Left ventricle myocardium superior (tissue), 1 donor: Measurements from ENCODE around the gene NDRG3. TPM values are rescaled to one million over a fixed set of nuclear protein-coding genes. Genes with fewer than 3 reads are reported as not detected.
"Not testable (repeated sequence)": the region's sequence is repeated elsewhere in the genome, so short reads cannot be mapped to it uniquely, and the experiment has no call there.

Experiments used
- ATAC-seq: fragments of 200-7000 bp; cut with Tn5 transposase; one replicate; pipeline ENCODE4 v1.9.1; 2020; ENCODE audit warnings: mild to moderate bottlenecking, moderate library complexity
- DNase-seq: peaks from one replicate; pipeline ENCODE4 v3.0.0-alpha.2; 2020
- intact Hi-C: fragments of 100-400 bp; cut with micrococcal nuclease; formaldehyde crosslinking; loops from one replicate; pipeline ENCODE4 v1.11.0; 2022
- total RNA-seq: library from RNA; stranded (reverse); fragmentation: NEBNext Ultra II Directional; extraction: Animal tissue kit (Norgen Biotek cat#: 25700); gene quantifications from one replicate; pipeline ENCODE4 v1.2.1, GENCODE V29; 2021
- donor health status: DM: no; HTN: yes; CAD: no; lungs with severe emphysema.

Gene NDRG3
- total RNA-seq, 1 donor from 2014 or later, result 35.7 TPM

DNA sequence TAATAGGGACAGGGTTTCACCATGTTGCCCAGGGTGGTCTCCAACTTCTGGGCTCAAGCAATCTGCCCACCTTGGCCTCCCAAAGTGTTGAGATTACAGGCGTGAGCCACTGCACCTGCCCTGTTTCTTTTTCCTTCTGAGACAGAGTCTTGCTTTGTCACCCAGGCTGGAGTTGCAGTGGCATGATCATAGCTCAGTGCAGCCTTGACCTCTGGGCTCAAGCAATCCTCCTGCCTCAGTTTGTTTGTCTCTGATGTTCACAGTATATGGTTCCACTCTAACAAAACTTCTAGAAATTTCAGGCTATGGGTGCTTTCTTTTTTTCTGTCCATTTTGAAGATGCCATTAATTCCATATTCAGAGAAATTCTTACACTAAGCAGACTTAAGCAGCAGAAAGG lies 33.1 kb downstream of the NDRG3 start:
- no peak for DNase-seq
- no peak for ATAC-seq
- intact Hi-C loops, result no loop called here

DNA sequence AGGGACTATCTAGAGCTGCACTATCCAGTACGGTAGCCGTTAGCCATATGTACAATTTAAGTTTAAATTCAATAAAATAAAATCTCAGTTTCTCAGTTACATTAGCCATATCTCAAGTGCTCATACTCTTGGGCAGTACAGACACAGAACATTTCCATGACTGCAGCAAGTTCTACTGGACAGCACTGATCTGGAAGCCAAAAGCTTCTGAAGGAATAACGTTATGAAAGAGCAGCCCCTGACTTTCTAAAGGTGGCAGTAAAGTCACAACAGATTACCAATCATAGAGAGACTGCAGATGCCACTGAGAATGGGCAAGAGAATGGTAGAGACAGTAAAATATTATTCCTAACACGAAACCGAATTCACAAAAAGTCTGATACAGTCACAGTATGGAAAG lies 36.8 kb downstream of the NDRG3 start:
- no peak for DNase-seq
- intact Hi-C loops, result no loop called here
- peak; percentile 83 for ATAC-seq

DNA sequence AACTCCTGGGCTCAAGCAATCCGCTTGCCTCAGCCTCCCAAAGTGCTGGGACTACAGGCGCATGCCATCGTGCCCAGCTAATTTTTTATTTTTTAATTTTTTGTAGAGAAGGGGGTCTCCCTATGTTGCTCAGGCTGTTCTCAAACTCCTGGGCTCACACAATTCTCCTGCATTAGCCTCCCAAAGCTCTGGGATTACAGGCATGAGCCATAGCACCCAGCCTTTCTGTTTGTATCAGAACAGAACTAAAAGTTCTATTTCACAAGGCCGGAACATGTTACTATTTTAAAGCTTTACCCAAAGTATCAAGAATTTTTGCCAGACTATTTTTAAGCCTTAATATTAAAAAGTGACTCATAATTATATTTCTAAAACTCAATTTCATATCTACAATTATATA lies 42.4 kb downstream of the NDRG3 start:
- no peak for DNase-seq
- no peak for ATAC-seq
- intact Hi-C loops, result no loop called here

DNA sequence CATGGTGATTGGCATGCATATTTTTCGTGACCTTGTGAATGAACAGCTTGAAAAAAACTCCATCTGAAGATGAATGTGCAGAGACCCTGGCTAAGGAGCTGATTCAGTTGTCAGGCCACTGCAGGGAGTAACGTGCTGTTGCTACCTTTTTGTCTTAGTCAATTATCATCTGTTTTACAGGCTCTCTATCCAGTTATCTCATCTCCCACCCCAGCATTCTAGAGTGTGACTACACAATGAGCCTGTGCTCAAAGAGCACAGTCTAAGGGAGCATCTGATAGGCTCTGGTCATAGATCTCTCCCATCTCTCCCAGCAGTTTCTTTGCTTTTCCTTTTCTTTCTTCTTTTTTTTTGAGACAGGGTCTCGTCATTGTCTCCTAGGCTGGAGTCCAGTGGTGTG lies 45.5 kb downstream of the NDRG3 start:
- intact Hi-C loops, result no loop called here
- no peak for ATAC-seq

GRCh38 chr20:36695467-36695866 lies 50.4 kb downstream of the NDRG3 start:
- DNase-seq, intact Hi-C loops, ATAC-seq: not testable (repeated sequence)

More for the DNA sequence above, 45.5 kb downstream of the NDRG3 start:
- DNase-seq, result no peak

DNA sequence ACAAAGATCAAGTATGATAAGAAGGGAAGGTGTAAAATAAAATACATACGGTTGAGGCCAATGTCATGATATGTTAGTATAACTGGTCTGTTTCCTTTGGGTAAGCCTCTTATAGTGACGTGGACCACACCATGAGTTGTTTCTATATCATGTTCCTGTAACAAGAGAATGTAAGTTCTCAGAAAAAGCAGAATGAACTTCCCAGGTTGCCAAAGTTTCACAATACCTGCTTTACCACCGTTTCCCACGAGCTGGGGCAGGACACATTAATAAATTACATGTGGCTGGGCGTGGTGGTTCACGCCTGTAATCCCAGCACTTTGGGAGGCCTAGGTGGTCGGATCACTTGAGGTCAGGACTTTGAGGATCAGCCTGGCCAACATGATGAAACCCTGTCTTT lies 57.3 kb downstream of the NDRG3 start:
- no peak for DNase-seq
- no peak for ATAC-seq
- intact Hi-C loops, result no loop called here

- ATAC-seq (peak; percentile 62), DNase-seq (no peak)
- intact Hi-C loops, result no loop called here
These were observed 58.0 kb downstream of the NDRG3 start for GRCh38 chr20:36687850-36688249.

DNA sequence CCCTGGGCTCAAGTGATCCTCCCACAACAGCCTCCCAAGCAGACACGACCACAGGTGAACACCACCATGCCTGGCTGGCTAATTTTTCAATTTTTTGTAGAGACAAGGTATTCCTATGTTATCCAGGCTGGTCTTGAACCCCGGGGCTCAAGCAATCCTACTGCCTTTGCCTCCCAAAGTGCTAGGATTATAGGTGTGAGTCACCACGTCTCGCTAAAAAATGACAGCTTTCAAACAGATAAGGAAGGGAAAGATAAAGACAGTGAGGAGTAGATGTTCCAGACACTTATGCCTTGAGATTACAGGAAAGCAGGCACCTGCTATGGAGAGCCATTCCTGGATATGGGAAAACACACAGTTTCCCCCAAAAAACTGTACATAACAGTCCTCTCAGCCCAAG lies 58.9 kb downstream of the NDRG3 start:
- intact Hi-C loops, result no loop called here
- no peak for ATAC-seq
- DNase-seq, result no peak

DNA sequence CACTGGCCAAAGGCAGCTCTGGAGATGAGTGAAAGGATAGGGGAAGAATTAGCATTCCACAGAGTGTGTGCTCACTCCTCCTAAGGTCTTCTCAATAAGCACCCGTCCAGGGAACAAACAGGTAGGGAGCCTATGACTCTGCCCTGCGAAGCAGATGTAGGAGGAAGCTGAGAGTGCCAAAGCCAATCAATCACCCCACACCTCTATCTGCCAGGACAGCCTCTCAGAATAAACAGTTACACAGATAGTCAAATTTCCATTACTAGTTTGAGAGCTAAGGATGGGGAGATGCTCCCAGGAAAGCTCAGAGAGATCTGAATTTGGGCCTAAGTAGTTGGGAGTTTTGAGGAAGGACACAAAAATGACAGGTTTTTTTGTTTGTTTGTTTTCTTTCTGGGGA lies 59.4 kb downstream of the NDRG3 start:
- DNase-seq (no peak), ATAC-seq (peak; percentile 89)
- intact Hi-C loops, result no loop called here

DNA sequence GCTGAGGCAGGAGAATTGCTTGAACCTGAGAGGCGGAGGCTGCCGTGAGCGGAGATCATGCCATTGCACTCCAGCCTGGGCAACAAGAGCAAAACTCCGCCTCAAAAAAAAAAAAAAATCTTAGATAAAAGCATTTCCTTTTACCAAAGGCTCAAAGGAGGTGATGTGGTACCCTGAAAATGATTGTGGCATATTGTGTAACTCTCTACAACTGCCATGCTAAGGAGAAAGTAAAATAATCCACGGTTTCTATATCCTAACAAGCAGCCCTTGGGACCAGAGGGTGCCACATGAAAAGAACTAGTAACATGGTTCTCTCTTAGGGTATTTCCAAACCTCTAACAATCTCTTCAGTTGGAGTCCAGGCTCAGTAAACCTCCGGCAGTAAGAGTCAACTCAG lies 61.1 kb downstream of the NDRG3 start:
- DNase-seq, result no peak
- intact Hi-C loops, result no loop called here
- no peak for ATAC-seq

GRCh38 chr20:36682311-36682710 lies 63.6 kb downstream of the NDRG3 start:
- intact Hi-C loops, result no loop called here
- no peak for ATAC-seq
- no peak for DNase-seq

DNA sequence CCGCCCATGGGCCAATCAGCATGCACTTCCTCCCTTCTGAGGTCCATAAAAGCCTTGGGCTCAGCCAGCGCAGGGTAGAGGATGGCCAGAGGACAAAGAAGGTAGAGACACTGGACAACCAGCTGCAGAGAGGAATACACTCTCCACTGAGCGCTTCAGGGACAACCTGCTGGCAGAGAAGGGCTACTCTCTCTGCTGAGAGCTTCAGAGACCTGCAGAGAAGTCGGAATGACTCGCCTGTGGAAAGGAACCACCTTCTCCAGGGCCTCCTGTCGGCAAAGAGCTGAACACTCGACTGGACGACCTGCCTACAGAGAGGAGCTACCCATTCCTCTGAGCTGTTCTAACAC lies 68.5 kb downstream of the NDRG3 start:
- DNase-seq, result no peak
- ATAC-seq, result no peak
- intact Hi-C loops, result no loop called here

GRCh38 chr20:36676701-36677421 lies 69.0 kb downstream of the NDRG3 start:
- no peak for ATAC-seq

DNA sequence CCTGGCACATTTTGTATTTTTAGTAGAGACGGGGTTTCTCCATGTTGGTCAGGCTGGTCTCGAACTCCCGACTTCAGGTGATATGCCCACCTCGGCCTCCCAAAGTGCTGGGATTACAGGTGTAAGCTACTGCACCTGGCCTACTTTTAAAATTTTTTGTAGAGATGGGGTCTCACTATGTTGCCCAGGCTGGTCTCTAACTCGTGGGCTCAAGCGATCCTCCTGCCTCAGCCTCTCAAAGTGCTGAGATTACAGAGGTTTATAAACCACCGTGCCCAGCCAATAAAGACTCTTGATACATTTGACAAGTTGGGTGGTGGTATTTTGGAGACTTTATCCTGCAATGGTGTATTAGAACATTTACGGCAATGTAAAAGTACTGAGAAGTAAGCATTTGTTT lies 70.3 kb downstream of the NDRG3 start:
- ATAC-seq, DNase-seq, intact Hi-C loops: not testable (repeated sequence)

More at GRCh38 chr20:36676701-36677421, 69.0 kb downstream of the NDRG3 start:
- no peak for DNase-seq
- intact Hi-C loops, result no loop called here

DNA sequence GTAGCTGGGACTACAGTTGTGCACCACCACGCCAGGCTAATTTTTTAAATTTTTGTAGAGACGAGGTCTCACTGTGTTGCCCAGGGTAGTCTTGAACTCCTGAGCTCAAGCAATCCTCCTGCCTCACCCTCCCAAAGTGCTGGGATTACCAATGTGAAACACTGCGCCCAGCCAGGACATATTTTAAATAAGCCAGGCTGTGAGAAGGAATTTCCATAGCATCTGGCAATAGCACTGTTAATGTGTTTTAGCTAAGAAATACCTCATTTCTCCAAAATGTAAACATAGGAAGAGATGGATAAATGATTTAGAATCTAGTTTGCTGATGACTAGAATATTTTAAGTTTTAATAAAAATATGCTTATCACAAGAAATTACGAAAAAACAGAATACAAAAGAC lies 72.9 kb downstream of the NDRG3 start:
- intact Hi-C loops, result no loop called here
- ATAC-seq, result no peak
- DNase-seq, result no peak

- ATAC-seq (no peak), DNase-seq (no peak)
- intact Hi-C loops, result no loop called here
These were observed 75.1 kb downstream of the NDRG3 start for GRCh38 chr20:36670665-36671357.

GRCh38 chr20:36666181-36666740 lies 79.6 kb downstream of the NDRG3 start:
- intact Hi-C loops, result no loop called here
- no peak for ATAC-seq
- no peak for DNase-seq

DNA sequence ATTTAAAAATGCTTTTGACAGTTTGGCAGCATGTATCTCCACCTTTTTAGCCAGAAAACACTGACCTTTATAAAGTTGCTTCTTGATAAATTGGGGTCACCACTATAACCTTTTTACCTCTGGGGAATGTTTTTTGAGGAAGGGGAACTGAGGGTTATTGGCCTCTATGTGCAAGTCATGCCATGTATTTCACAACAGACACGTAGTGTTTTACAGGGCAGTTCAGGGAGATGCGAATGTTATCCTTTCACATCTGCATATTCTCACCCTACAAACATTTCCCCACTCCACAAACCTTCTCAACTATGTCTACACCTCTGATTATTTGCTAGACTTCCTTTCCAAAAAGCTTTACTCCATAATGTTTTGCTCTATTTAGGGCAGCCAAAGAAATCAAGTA lies 82.9 kb downstream of the NDRG3 start:
- DNase-seq (no peak), ATAC-seq (no peak)
- intact Hi-C loops, result no loop called here

DNA sequence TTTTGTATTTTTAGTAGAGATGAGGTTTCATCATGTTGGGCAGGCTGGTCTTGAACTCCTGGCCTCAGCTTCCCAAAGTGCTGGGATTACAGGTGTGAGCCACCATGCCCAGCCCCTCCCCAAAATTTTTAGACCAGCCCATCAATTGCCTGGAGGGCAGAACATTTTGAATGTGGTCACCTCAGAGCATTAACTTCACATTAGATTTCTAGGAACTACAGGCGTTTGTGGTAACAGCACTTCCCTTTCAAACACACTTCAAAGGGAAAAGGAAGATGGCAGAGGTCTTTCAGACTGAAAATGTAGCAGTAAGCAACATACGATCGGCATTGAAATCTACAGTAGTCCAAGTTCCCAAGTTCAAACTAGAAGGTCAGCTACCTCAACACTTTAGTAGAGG lies 87.6 kb downstream of the NDRG3 start:
- ATAC-seq (no peak), DNase-seq (no peak)

GRCh38 chr20:36656733-36657132 lies 89.2 kb downstream of the NDRG3 start:
- DNase-seq, result no peak
- intact Hi-C loops, result no loop called here
- ATAC-seq, result peak; percentile 68

More for the DNA sequence above, 87.6 kb downstream of the NDRG3 start:
- intact Hi-C loops, result no loop called here

- ATAC-seq (no peak), DNase-seq (no peak)
- intact Hi-C loops, result no loop called here
These were observed 90.9 kb downstream of the NDRG3 start for GRCh38 chr20:36655004-36655403.
